Measurements from ENCODE around the gene ST7.

ST7 gene

DNA sequence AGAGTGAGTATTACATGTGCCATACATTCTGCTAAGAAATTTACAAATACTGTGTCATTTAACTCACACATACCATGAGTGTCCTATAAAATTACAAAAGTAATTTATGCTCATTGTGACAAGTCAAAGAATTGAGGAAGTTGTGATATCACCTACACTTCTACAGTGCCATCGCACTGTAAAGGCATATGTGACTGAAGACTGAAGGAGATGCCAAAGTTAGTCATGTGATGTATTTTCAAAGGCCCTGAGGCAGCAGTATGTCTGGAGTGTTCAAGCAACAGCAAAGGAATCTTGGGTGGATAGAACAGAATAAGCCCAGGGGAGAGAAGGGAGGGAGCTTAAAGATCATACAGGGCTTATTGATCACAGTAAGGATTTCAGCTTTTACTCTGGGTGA, 192.8 kb downstream of the ST7 start:
- in situ Hi-C loops (cut with MboI; ENCODE audit: low sequenced_read_pairs) = no loop called here

DNA sequence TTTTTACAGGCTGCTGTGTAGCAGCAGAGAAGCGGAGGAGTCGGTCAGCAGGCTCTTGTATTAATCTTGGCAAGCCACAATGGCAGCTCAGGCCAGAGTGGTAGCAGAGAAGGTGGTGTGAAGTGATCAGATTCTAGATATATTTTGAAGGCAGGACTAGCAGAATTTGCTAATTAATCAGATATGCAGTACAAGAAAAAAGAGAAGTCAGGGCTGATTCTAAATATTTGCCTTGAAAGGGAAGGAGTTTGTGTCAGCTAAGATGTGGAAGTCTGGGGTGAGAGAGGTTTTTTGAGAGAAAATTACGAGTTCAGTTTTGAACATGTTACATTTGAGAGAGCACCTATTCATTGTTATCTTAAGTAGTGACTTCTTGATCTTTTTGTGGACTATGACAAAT, 193.2 kb downstream of the ST7 start:
- in situ Hi-C loops (cut with MboI; ENCODE audit: low sequenced_read_pairs) = no loop called here

DNA sequence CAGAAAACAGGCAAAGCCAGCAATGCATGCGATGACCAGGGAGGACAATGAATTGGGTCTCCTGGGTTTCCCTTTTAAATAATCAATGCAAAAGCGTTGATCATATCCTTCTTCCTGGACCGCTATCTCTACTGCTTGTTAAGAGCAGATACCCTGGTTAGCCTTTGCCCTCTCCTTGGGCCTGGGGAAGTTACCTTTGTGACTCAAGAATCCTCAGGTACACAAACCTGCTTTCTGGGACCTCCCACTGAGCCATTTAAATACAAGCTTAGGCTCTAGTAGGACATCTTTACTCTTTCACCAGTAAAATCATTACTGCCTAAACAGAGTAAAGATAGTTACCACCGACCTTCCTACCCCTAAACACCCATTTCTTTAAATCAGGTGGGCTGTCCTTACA, 195.7 kb downstream of the ST7 start:
- in situ Hi-C loops (cut with MboI; ENCODE audit: low sequenced_read_pairs) = no loop called here

DNA sequence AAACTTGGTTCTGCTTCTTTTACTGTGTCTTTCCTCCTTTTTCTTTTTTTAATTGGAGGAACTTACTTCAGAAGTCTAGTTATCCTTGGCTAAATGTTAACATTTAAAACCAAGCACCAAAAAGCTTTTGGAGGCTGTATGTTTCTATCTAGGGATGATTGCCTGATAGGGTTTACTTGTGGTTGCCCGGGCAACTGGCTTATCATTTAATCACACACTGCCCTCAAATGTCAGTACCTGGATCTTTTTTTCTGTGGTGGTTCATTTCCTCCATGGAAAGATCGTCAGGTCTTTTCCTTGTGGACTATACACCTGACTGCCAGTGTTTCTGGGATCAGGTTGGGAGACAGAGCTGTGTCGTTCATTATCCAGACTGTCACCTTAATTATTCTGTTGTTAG, 196.4 kb downstream of the ST7 start:
- in situ Hi-C loops (cut with MboI; ENCODE audit: low sequenced_read_pairs) = no loop called here

- in situ Hi-C loops (cut with MboI; ENCODE audit: low sequenced_read_pairs) = no loop called here
These were observed 199.1 kb downstream of the ST7 start for GRCh38 chr7:117152213-117153007.

GRCh38 chr7:117153016-117153545, 199.8 kb downstream of the ST7 start:
- in situ Hi-C loops (cut with MboI; ENCODE audit: low sequenced_read_pairs) = no loop called here

- in situ Hi-C loops (cut with MboI; ENCODE audit: low sequenced_read_pairs) = no loop called here
These were observed 201.4 kb downstream of the ST7 start for GRCh38 chr7:117154721-117155120.

GRCh38 chr7:117155694-117156093, 202.4 kb downstream of the ST7 start:
- in situ Hi-C loops (cut with MboI; ENCODE audit: low sequenced_read_pairs) = no loop called here

GRCh38 chr7:117157241-117158209, 204.2 kb downstream of the ST7 start:
- in situ Hi-C loops (cut with MboI; ENCODE audit: low sequenced_read_pairs) = no loop called here

DNA sequence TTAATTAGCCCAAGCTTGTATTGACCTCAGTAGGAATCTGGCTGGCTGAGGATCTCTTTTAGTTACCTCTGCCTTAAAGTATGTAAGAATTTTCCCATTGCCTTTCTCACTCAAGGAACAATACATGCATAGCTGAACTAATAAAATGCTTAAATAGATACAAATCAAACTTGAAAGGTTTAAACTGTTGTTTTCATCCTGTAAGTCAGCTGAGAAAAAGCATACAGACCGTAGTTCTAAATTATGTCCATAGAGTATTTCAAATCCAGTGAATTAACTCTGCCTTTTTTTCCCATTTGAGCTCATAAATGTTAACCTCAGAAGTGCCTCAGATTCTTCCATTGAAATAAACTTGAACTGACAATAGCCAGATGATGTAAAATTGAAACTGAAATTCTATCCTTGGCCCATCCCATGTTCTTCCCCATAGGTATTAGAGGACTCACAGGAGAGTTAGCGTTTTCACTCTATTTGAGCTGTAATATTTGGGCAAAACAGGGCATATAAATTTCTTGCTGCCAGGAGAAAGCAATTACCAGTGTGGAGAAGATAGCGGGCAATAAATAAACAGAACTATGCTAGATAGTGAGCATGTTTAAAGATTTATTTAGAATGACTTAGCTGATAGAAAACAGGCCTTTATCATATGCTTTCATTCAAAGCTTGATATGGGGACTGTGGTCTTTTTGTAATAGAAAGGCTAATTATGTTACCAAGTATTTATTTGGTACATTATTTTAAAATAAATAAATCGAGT, 205.8 kb downstream of the ST7 start:
- in situ Hi-C loops (cut with MboI; ENCODE audit: low sequenced_read_pairs) = no loop called here

GRCh38 chr7:117163101-117163500, 209.8 kb downstream of the ST7 start:
- in situ Hi-C loops (cut with MboI; ENCODE audit: low sequenced_read_pairs) = no loop called here

- in situ Hi-C loops (cut with MboI; ENCODE audit: low sequenced_read_pairs) = no loop called here
These were observed 211.3 kb downstream of the ST7 start for GRCh38 chr7:117164620-117165019.

DNA sequence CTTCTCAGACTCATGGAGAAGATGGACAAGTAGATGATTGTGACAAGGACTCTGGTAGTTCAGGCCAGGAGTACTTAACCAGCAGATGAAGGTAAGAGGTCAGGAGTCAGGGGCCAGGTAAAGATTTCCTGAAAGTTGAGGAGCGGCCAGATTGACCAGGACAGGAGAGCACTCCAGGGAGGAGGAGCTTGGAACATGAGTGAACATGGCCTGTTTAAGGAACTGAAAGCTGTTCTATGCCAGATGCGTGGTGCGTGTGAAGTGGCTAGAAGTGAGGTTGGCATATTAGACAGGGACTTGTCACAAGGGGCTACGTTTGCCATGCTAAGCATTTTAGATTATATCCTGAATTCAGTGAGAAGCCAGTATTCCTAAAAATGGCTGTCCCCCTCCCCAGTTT, 212.4 kb downstream of the ST7 start:
- in situ Hi-C loops (cut with MboI; ENCODE audit: low sequenced_read_pairs) = no loop called here

- in situ Hi-C loops (cut with MboI; ENCODE audit: low sequenced_read_pairs) = no loop called here
These were observed 216.6 kb downstream of the ST7 start for GRCh38 chr7:117169907-117170306.

DNA sequence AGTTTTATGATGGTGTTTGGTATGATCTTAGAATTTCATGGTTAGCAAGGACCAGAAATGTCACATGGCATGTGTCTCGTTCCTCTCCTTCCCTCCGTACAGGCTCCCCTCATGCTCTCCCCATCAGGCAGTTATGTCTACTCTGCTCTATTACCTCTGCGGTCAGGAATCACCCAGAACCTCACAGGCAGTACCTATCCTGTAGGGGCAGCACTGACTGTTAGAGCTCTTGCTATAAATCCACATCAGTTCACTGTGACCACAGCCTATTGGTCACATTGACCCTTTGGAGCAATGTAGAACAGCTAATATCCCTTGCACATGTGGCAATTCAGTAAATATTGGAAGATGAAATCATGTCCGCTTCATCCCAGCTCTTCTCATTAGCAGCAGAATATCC, 217.8 kb downstream of the ST7 start:
- in situ Hi-C loops (cut with MboI; ENCODE audit: low sequenced_read_pairs) = no loop called here

- in situ Hi-C loops (cut with MboI; ENCODE audit: low sequenced_read_pairs) = no loop called here
These were observed 219.0 kb downstream of the ST7 start for GRCh38 chr7:117172283-117172682.

DNA sequence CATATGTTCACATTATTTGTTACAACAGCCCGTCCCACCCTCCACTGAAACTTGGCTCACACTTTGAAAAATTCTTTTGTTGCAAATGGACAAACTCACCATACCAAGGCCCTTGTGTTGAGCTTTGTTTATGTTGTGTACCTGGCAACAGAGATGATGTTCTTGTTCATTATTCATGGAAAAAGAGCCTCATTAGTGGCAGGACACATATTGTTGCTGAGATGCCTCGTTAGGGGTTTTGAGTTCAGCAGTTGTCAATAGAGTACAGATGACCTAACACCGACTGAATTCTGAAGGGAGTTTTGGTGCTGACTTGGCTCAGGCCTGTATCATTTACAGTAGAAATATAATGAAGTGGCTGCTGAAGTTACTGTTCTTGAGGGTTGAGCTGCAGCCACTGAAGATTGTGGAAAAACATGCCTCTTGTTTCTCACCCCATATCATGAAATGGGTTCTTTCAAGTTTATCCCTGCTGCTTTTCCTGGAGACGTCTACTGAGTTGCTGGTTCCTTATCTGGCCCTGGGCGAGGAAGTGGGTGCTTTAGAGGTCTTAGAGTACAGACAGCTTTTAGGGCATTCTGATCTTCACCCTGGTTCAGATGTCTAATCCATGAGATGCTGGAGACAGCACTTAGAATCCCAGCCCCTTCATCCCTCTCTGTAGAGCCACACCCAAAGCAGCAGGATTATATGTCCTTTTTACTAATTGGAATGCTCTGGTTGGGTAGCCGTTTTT, 219.9 kb downstream of the ST7 start:
- in situ Hi-C loops (cut with MboI; ENCODE audit: low sequenced_read_pairs) = no loop called here

DNA sequence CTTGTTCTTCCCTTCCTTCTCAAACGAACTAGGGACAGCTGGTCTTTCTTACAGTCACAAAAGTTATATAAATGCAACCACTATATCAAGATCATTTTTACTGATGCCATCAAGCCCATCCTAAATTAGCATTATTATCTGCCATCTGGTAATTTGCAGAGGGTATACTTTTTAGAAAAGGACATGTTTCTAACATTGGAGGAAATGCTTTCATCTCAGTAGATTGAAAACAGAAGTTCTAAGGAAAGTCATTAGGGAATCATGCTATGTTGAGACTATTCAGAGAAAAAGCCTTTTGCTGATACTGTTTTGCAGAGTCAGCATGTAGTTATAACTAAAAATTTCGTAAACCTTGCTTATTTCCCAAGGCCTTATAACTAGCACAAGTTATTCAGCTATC, 222.9 kb downstream of the ST7 start:
- in situ Hi-C loops (cut with MboI; ENCODE audit: low sequenced_read_pairs) = no loop called here

DNA sequence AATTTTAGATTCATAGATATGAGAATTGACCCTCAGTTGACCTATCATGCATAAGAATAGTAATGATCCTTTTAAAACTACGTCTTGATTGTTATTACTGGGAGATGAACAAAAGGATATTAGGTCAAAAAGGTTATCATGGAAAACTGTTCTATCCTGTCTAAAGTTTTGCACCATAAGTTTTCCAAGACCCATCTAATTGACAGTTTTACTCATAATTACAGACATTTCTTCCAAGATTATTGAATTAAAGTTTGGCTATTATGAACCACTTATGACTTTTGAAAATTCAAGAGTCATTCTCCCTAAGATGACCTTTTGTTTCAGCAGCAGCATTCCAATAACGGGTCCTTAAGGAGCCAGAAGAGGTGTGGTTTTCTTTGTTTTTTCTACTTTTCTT, 225.3 kb downstream of the ST7 start:
- in situ Hi-C loops (cut with MboI; ENCODE audit: low sequenced_read_pairs) = no loop called here

- in situ Hi-C loops (cut with MboI; ENCODE audit: low sequenced_read_pairs) = no loop called here
These were observed 226.4 kb downstream of the ST7 start for GRCh38 chr7:117179701-117180100.

All from HL-60/S4 treated with phorbol 12-myristate 13-acetate at 8.2 ng/mL for 4 days and 3 days (cell line).